ENCODE measurements around the gene FOXD2.
"Not testable (repeated sequence)": the region's sequence is repeated elsewhere in the genome, so short reads cannot be mapped to it uniquely, and the experiment has no call there.

The FOXD2 gene

DNA sequence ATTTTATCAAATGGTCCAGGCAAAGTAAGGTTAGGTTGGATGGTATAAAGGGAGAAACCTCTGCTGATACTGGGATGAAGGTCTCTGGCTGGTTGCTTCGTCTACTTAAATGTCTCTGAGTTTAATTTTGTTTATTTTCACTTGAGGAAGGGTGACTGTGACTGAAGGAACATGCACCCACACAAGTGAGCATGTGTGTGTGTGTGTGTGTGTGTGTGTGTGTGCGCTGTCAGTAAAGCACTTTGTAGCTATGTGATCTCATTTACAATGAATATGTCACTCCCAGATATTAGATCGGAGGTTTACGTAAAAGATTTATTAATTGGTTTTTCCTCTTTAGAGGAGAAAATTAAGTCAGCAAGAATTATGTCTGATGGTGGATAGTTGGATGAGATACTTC is 4.4 kb downstream of the FOXD2 start:
- DNase-seq (ENCODE audit: low spot score in 2 of 2): no peak
- peaks cover 24% of the 10 kb centered on the region for H3K4me1 Mint-ChIP-seq
- no peak overlapping the region for H3K4me3 Mint-ChIP-seq
- H3K9me3 Mint-ChIP-seq: no peaks in the 10 kb centered on the region
- H3K27ac Mint-ChIP-seq: no peak overlapping the region
- peaks cover 6% of the 10 kb centered on the region for H3K36me3 Mint-ChIP-seq
- ATAC-seq: no peak

DNA sequence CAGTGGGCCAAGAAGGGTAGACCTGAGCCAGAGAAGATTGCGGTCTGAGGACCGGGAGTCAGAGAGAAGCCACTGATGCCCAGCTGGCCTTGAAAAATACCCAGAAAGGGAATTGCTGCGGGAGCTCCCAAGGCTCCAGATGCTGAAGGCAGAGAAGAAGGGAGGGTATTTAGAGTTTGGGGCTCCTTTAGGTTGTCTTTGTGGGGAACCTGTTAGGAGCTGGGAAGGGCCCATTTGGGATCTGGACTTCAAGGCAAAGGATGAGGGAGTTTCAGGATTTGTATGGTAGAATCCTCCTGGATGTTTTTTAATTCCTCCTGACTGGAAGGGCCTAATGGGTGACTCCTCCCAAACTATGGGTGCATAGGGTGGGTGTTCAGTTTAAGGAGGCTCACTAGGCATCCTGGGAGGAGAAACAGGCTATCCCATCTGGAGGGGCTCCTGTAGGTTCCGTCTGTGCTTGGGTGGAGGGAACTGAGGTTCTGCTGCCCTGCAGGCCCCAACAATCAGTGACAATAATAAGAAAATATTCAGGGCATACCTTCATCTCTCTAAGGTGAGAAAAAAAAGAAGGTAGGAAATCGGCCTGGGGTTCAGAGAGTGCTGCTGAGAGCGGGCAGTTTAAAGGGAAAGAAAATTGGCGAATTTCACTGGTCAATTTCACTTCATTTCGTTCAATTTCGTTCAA is 5.1 kb downstream of the FOXD2 start:
- H3K4me1 Mint-ChIP-seq: peaks cover 24% of the 10 kb centered on the region
- no peak overlapping the region for H3K27ac Mint-ChIP-seq
- DNase-seq (ENCODE audit: low spot score in 2 of 2) (no peak), ATAC-seq (no peak)
- H3K36me3 Mint-ChIP-seq: peaks cover 6% of the 10 kb centered on the region
- no peak overlapping the region for H3K4me3 Mint-ChIP-seq
- H3K9me3 Mint-ChIP-seq: no peaks in the 10 kb centered on the region

DNA sequence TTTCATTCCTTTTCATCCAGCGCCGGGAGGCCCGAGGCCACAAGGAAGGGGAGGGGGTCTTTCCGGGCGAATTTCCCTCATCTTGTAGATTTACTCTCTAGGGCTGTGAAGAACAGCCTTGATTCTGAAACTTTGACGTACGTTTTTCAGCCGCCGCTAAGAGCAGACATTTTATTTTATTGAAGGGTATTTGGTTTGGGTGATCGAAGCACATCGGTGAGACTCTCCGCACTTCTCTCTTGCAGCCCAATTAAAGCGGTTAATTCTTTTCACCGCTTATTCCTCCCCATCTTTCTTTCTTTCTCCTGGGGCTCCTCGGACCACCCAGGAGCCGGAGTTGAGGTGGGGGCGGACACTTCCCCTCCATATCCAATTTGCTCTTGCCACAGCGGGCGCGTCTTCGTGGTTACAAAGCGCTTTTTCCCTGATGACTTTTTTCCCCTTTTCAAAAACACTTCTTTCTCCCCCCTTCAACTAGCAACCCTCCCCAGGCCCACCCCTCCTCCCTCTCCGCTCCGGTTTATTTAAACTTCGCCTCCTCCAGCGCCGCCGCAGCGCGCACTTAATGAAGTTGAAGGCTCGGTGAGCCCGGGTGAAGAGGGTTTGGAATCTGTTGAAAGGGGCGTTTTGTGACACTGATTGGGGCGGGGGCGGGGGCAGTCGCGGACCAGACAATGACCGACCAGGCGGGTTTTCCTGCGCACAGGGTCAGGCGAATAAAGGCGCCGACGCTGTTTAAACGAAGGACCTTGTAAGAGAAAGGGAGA is 5.9 kb downstream of the FOXD2 start:
- Mint-ChIP-seq H3K9me3 (no peaks in the 10 kb centered on the region), H3K27ac (no peak overlapping the region), H3K4me3 (peak overlapping the region; percentile 70), H3K4me1 (peaks cover 24% of the 10 kb centered on the region), H3K36me3 (peaks cover 6% of the 10 kb centered on the region)
- ATAC-seq (no peak), DNase-seq (ENCODE audit: low spot score in 2 of 2) (no peak)

DNA sequence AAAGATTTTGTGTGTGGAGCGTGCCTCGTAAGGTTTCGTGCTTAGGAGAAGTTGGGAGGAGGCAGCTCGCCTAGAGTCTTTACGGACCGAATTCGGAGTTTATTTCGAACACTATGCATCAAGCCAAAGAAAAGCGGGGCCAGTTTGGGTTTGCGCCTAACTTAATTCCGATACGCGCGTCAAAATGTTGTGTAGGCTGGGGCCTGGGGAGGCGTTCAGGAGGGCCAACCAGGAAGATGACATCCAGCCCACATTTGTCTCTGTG is 6.4 kb downstream of the FOXD2 start:
- Mint-ChIP-seq H3K4me3 (peak overlapping the region; percentile 70), H3K36me3 (peaks cover 6% of the 10 kb centered on the region), H3K27ac (no peak overlapping the region), H3K9me3 (no peaks in the 10 kb centered on the region), H3K4me1 (peaks cover 24% of the 10 kb centered on the region)
- no peak for ATAC-seq
- DNase-seq (ENCODE audit: low spot score in 2 of 2): no peak

DNA sequence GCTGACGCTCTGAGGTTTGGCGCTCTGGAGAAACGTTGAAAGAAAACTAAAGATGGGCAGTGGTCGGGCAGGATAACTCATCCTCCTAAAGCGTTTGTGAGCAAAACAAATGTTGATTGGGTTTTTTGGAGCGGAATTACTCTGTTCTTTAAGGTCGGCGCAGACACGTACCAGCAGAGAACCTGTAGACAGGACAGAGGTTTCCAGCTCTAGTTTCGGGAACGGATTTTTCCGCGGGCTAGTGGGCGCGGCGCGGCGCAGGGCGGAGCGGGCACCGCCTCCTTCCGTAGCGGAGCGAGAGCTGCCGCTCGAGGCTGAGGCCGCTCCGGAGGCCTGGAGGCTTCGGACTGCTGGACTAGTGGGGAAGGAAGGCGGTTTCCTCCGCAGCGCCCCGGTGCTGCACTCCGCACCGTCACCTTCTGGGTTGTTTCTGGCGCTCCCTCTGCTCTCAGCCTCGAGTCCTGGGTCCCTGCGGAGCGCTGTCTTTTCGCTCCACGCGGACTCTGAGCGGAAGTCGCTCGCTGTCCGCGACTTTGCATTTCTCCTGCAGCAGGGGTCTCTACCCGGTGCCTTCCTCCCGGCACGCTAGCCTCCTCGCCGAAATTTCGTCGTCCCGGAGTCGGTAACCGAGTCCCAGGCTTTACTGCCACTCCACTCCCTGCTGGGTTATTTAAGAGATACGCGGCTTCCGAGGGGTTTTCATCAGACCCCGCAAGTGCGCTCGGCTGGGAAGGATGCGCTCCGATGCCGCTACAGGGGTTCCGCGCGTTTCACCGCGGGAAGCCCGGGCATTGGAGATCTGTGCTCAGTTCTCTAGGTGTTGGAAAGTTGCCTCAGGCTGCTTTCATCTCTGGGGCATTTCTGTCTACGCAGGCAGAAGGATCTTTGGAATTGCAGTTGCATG is 7.0 kb downstream of the FOXD2 start:
- no peaks in the 10 kb centered on the region for H3K9me3 Mint-ChIP-seq
- no peak overlapping the region for H3K27ac Mint-ChIP-seq
- peaks cover 26% of the 10 kb centered on the region for H3K4me1 Mint-ChIP-seq
- H3K4me3 Mint-ChIP-seq: peak overlapping the region; percentile 70
- peaks cover 6% of the 10 kb centered on the region for H3K36me3 Mint-ChIP-seq
- peak in 1 of 2 donors; percentile 66 for DNase-seq (ENCODE audit: low spot score in 2 of 2)
- peak; percentile 70 for ATAC-seq

DNA sequence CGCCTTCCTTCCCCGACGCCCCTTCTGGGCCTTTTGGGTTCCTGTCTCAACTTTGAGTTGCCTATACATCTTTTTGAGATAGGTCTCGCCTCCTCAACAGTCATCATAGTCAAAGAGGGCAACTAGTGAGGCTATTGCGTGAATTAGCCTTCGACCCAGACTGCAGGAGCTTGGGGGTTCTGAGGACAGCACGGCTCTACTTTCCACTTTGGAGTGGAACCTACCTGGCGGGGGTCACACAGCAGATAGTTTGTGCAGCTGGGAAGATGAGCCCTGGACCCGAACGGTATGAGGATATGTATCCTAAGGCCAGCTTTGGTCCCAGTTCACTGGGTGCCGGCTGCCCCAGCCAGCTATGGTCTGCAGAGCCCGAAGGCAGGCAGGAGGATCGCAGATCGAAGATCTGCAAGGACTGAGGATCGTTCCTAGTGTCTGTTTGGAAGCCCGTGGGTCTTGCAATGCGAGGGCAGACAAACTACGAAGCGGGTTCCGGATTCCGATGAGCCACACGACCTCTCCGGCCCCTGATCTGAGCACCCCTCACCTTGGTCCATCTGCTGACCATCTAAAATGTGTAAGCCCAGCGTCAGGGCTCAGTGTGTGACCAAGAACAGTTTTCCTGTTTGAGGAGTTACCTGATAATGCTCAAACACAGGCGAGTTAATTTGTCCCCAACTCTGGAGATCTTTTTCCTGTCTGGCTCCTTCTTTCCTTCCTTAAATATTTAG is 8.1 kb downstream of the FOXD2 start:
- no peak overlapping the region for H3K27ac Mint-ChIP-seq
- peaks cover 6% of the 10 kb centered on the region for H3K36me3 Mint-ChIP-seq
- DNase-seq (ENCODE audit: low spot score in 2 of 2) (no peak), ATAC-seq (no peak)
- no peaks in the 10 kb centered on the region for H3K9me3 Mint-ChIP-seq
- peaks cover 30% of the 10 kb centered on the region for H3K4me1 Mint-ChIP-seq
- H3K4me3 Mint-ChIP-seq: peak overlapping the region; percentile 70

- peaks cover 29% of the 10 kb centered on the region for H3K4me1 Mint-ChIP-seq
- H3K9me3 Mint-ChIP-seq: no peaks in the 10 kb centered on the region
- no peak overlapping the region for H3K27ac Mint-ChIP-seq
- ATAC-seq (no peak), DNase-seq (ENCODE audit: low spot score in 2 of 2) (no peak)
- peaks cover 6% of the 10 kb centered on the region for H3K36me3 Mint-ChIP-seq
- no peak overlapping the region for H3K4me3 Mint-ChIP-seq
Measured at GRCh38 chr1:47448462-47449222, 10.8 kb downstream of the FOXD2 start.

DNA sequence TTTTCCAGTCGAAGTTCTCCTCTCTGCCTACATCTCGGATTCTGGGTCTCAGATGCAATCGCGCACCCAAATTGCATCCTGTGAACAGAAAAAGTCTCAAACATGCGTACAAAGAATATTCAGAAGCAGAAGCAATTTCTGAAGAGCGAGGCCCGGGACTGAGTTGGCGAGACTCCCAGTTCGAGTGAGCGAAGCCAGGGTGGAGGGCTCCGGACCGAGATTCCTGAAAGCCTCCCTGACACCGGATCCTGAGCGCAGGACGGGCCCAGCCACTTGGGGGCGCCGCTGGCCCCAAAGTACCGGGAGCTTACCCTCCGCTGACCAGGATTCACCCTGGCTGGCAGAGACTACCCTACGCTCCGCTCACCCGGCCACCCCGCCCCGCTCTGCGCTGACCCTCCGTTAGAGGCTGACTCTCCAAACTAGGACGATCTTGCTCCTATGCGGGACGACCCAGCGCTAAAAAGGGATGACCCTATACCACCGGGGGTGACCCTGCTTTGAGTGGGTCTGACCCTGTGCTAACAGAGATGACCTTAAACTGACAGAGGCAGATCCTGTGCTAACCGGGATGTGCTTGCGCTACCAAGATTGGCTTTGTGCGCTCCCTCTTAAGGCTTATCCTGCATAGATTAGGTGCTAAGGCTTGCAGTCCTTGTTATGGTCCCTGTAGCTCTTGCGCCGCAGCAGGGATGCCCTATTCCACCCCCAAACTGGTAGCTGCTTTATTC is 12.1 kb downstream of the FOXD2 start:
- H3K4me3 Mint-ChIP-seq: no peak overlapping the region
- H3K27ac Mint-ChIP-seq: no peak overlapping the region
- DNase-seq (ENCODE audit: low spot score in 2 of 2): no peak
- H3K9me3 Mint-ChIP-seq: no peaks in the 10 kb centered on the region
- H3K4me1 Mint-ChIP-seq: peaks cover 16% of the 10 kb centered on the region
- ATAC-seq: no peak
- H3K36me3 Mint-ChIP-seq: peaks cover 4% of the 10 kb centered on the region

DNA sequence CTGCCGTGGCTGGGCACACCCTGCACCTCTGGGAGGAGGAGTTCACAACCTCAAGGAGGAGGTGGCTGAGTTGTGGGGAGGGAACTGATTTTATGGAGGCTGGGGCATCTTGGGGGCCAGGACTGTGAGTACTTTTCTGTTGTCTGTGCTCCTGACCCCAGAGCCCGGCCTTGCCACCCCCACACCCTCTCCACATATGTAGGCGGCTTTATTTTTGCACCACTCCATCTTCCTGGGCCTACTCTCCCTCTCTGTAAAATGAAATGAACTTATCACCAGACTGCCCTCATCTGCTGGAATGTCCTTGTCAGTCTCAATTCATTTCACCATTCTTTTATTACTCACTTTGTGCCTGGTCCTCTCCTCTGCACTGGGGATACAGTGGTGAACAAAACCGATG is 12.8 kb downstream of the FOXD2 start:
- DNase-seq (ENCODE audit: low spot score in 2 of 2): no peak
- H3K4me3 Mint-ChIP-seq: no peak overlapping the region
- no peaks in the 10 kb centered on the region for H3K36me3 Mint-ChIP-seq
- no peak overlapping the region for H3K27ac Mint-ChIP-seq
- H3K4me1 Mint-ChIP-seq: peaks cover 10% of the 10 kb centered on the region
- ATAC-seq: no peak
- H3K9me3 Mint-ChIP-seq: no peaks in the 10 kb centered on the region

DNA sequence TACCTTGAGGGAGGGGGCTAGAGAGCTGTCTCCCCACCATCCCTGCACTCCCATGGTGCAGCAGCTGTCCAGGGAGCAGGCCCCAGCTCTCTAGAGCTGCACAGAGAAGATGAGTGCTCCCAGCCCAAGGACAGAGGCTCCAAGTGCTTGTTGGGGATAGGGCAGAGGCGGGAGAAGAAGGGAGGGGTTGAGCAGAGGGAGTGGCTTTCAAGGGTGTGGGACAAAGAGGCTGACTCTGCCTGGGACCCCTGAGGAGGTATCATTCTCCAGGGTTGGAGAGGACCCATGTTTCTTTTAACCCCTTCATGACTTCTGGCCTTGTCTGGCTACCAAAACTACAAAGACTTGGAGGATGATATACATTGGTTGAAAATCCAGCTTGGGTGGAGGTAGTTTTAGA is 14.6 kb downstream of the FOXD2 start:
- Mint-ChIP-seq H3K4me3 (no peak overlapping the region), H3K27ac (no peak overlapping the region), H3K4me1 (peaks cover 6% of the 10 kb centered on the region), H3K9me3 (no peaks in the 10 kb centered on the region), H3K36me3 (no peaks in the 10 kb centered on the region)
- no peak for DNase-seq (ENCODE audit: low spot score in 2 of 2)
- ATAC-seq: no peak

GRCh38 chr1:47453910-47454309 is 16.1 kb downstream of the FOXD2 start:
- not testable (repeated sequence) for H3K9me3 Mint-ChIP-seq; ATAC-seq; DNase-seq (ENCODE audit: low spot score in 2 of 2); H3K4me3 Mint-ChIP-seq; H3K36me3 Mint-ChIP-seq; H3K27ac Mint-ChIP-seq; H3K4me1 Mint-ChIP-seq

- Mint-ChIP-seq H3K36me3 (no peaks in the 10 kb centered on the region), H3K9me3 (no peaks in the 10 kb centered on the region), H3K4me3 (no peak overlapping the region), H3K27ac (no peak overlapping the region), H3K4me1 (no peaks in the 10 kb centered on the region)
- no peak for DNase-seq (ENCODE audit: low spot score in 2 of 2)
- ATAC-seq: no peak
Measured at GRCh38 chr1:47456250-47456649, 18.4 kb downstream of the FOXD2 start.

- not testable (repeated sequence) for ATAC-seq; H3K36me3 Mint-ChIP-seq; H3K4me3 Mint-ChIP-seq; H3K9me3 Mint-ChIP-seq; DNase-seq (ENCODE audit: low spot score in 2 of 2); H3K4me1 Mint-ChIP-seq; H3K27ac Mint-ChIP-seq
Measured at GRCh38 chr1:47457547-47457946, 19.7 kb downstream of the FOXD2 start.

GRCh38 chr1:47459253-47459788 is 21.5 kb downstream of the FOXD2 start:
- H3K27ac Mint-ChIP-seq: no peak overlapping the region
- ATAC-seq (no peak), DNase-seq (ENCODE audit: low spot score in 2 of 2) (no peak)
- no peaks in the 10 kb centered on the region for H3K9me3 Mint-ChIP-seq
- no peak overlapping the region for H3K4me3 Mint-ChIP-seq
- no peaks in the 10 kb centered on the region for H3K36me3 Mint-ChIP-seq
- no peaks in the 10 kb centered on the region for H3K4me1 Mint-ChIP-seq
